ENCODE measurements around the gene SOCS1.
A peak's percentile ranks its signal among the peaks of the same experiment; 100 is the strongest.

The SOCS1 gene

GRCh38 chr16:11285842-11286241 is 29.8 kb upstream of the SOCS1 start:
- DNase-seq (ENCODE audit: low spot score) = no peak

- peak; percentile 22 for DNase-seq (ENCODE audit: low spot score)
Observed at GRCh38 chr16:11283820-11284248, 27.8 kb upstream of the SOCS1 start.

- DNase-seq (ENCODE audit: low spot score) = no peak
Observed at GRCh38 chr16:11280616-11281522, 24.9 kb upstream of the SOCS1 start, which contains the start of gene PRM1. TSS of gene PRM1 (minus strand) at chr16:11281330. CDS start at chr16:11281238, 92 bp downstream.

- no peak for DNase-seq (ENCODE audit: low spot score)
Observed at GRCh38 chr16:11278681-11279628, 23.0 kb upstream of the SOCS1 start.

GRCh38 chr16:11277607-11278337 is 21.8 kb upstream of the SOCS1 start:
- DNase-seq (ENCODE audit: low spot score) = no peak

- no peak for DNase-seq (ENCODE audit: low spot score)
Observed at GRCh38 chr16:11276896-11277593, 21.0 kb upstream of the SOCS1 start.

- no peak for DNase-seq (ENCODE audit: low spot score)
Observed at GRCh38 chr16:11276143-11276895, 20.3 kb upstream of the SOCS1 start, which contains the start of gene PRM2. TSS of gene PRM2 (minus strand) at chr16:11276480. CDS start at chr16:11276370, 110 bp downstream.

- no peak for DNase-seq (ENCODE audit: low spot score)
Observed at GRCh38 chr16:11274964-11275363, 19.0 kb upstream of the SOCS1 start.

GRCh38 chr16:11273721-11274324 is 17.8 kb upstream of the SOCS1 start:
- DNase-seq (ENCODE audit: low spot score) = no peak

- DNase-seq (ENCODE audit: low spot score) = no peak
Observed at GRCh38 chr16:11272921-11273720, 17.1 kb upstream of the SOCS1 start, which contains the start of gene PRM3. TSS of gene PRM3 (minus strand) at chr16:11273629. CDS start at chr16:11273595, 34 bp downstream.

GRCh38 chr16:11272484-11272883 is 16.5 kb upstream of the SOCS1 start:
- no peak for DNase-seq (ENCODE audit: low spot score)

- no peak for DNase-seq (ENCODE audit: low spot score)
Observed at GRCh38 chr16:11271610-11272009, 15.6 kb upstream of the SOCS1 start.

GRCh38 chr16:11270602-11271162 is 14.7 kb upstream of the SOCS1 start:
- DNase-seq (ENCODE audit: low spot score) = no peak

GRCh38 chr16:11268921-11269375 is 12.9 kb upstream of the SOCS1 start, which contains the start of gene TNP2:
TSS of gene TNP2 (minus strand) at chr16:11269325. CDS start at chr16:11269262, 63 bp downstream.
- DNase-seq (ENCODE audit: low spot score) = no peak

GRCh38 chr16:11265124-11265523 is 9.1 kb upstream of the SOCS1 start:
- no peak for DNase-seq (ENCODE audit: low spot score)

- DNase-seq (ENCODE audit: low spot score) = no peak
Observed at GRCh38 chr16:11264155-11264832, 8.3 kb upstream of the SOCS1 start.

- no peak for DNase-seq (ENCODE audit: low spot score)
Observed at GRCh38 chr16:11263737-11264136, 7.7 kb upstream of the SOCS1 start.

- DNase-seq (ENCODE audit: low spot score) = no peak
Observed at GRCh38 chr16:11262915-11263314, 6.9 kb upstream of the SOCS1 start.
